ENCODE measurements around the gene GPRC5D. TPM values are rescaled to one million over a fixed set of nuclear protein-coding genes. Genes with fewer than 3 reads are reported as not detected.

GPRC5D gene
- polyA plus RNA-seq, 3 donors, result 0.49 TPM; not detected in 2

DNA sequence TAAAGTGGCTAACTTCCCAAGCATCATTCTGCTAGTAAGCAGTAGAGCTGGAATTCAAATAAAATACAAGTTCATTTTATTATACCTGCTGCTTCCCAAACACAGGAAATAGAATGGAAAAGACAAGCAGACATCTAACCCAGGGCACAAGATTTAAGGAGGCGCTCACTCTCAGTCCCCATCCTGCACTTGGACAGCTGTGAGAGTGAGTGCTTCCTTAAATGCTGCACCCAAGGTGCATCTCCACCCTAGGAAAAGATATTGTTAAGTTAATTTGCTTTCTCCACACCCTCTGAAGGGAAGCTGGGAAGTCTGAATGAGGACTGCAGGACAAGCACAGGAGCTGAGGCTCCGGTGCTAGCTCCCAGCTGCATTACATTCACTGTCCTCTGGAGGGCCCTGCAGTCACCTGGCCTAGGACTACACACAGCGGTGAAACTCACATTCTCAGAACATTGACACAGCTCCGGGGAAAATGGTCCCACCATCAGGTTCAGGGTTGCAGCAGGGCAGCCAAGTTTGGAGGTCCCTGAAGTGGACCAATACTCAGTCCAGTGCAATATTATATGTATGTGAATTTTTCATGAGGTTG lies 33.9 kb upstream of the GPRC5D start:
- Mint-ChIP-seq H3K36me3 (peaks cover 52 to 66% of the 10 kb centered on the region in 2 donors), H3K27ac (peak overlapping the region in 1 of 7 donors; percentile 10), H3K4me1 (peaks cover 4% of the 10 kb centered on the region), H3K4me3 (no peak overlapping the region), H3K27me3 (ENCODE audit: low read depth in 3 of 3) (peaks cover 0 to 1% (median 0%) of the 10 kb centered on the region in 3 donors), H3K9me3 (no peaks in the 10 kb centered on the region)
- peaks cover 56 to 80% of the 10 kb centered on the region in 2 donors for H3K36me3 ChIP-seq (replicated peaks in 1 of 2; ENCODE audit: control insufficient read depth in 1 of 2, insufficient read depth in 2 of 2, low read length in 2 of 2)
- H2AFZ ChIP-seq (ENCODE audit: insufficient read depth, low read depth, low read length, poor library complexity, severe bottlenecking), result no peak overlapping the region
- intact Hi-C loops (cut with micrococcal nuclease), result loop anchor here in 1 of 2 donors (5.0 to 10.0 kb wide), 2 partner anchors 71 to 226 kb away; no protein-coding TSS in a partner anchor
- H3K27ac ChIP-seq (ENCODE audit: low read depth in 1 of 2, low read length in 2 of 2), result no peak overlapping the region
- peak; percentile 21 to 36 (median 32) for DNase-seq
- H3K4me1 ChIP-seq (ENCODE audit: control insufficient read depth in 1 of 2, insufficient read depth in 2 of 2, low read length in 2 of 2), result peaks cover 0 to under 1% of the 10 kb centered on the region in 2 donors
- 76% methylated on average over 3 of the region's 4 CpGs for WGBS (ENCODE audit: insufficient coverage)
- TF ChIP-seq, protein P1, sequence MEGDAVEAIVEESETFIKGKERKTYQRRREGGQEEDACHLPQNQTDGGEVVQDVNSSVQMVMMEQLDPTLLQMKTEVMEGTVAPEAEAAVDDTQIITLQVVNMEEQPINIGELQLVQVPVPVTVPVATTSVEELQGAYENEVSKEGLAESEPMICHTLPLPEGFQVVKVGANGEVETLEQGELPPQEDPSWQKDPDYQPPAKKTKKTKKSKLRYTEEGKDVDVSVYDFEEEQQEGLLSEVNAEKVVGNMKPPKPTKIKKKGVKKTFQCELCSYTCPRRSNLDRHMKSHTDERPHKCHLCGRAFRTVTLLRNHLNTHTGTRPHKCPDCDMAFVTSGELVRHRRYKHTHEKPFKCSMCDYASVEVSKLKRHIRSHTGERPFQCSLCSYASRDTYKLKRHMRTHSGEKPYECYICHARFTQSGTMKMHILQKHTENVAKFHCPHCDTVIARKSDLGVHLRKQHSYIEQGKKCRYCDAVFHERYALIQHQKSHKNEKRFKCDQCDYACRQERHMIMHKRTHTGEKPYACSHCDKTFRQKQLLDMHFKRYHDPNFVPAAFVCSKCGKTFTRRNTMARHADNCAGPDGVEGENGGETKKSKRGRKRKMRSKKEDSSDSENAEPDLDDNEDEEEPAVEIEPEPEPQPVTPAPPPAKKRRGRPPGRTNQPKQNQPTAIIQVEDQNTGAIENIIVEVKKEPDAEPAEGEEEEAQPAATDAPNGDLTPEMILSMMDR (IDR thresholded peaks at IDR 0.05), result peak; percentile 83
- H3K79me2 ChIP-seq (ENCODE audit: insufficient read depth, low read length), result peaks cover 2% of the 10 kb centered on the region
- H3K9ac ChIP-seq (ENCODE audit: insufficient read depth, low read length, poor library complexity, severe bottlenecking), result no peak overlapping the region
- no peaks in the 10 kb centered on the region for H3K9me3 ChIP-seq (replicated peaks in 1 of 2; ENCODE audit: control insufficient read depth in 1 of 2, insufficient read depth in 1 of 2, low read length in 2 of 2)
- H4K20me1 ChIP-seq (ENCODE audit: insufficient read depth, low read length), result no peaks in the 10 kb centered on the region
- H3K4me3 ChIP-seq (replicated peaks in 1 of 3; ENCODE audit: low read depth in 2 of 3, low read length in 3 of 3), result no peak overlapping the region
- no peak overlapping the region for H3K4me2 ChIP-seq (replicated peaks; ENCODE audit: extremely low read depth, low read length, poor library complexity, severe bottlenecking)
- no peaks in the 10 kb centered on the region for H3K27me3 ChIP-seq (ENCODE audit: control insufficient read depth in 2 of 2, insufficient read depth in 2 of 2, low read length in 2 of 2)

DNA sequence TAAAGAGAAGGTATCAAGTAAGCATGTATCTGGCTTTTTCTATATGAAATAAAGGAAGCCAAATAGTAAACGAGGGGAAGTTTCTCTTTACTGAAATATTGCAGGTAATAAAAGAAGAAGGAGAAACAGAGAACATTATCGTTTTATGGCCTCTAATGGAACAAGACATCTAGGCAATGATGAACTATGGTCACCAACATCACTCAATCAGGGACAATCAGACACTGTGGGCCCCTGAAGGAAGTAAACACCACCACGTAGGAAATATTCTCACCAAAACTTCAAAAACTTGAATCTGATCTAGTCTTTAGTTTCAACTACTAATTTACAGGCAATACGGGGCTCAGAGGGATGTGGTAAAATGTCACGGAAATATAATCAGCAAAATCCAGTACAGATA lies 32.2 kb upstream of the GPRC5D start:
- Mint-ChIP-seq H3K4me3 (no peak overlapping the region), H3K9me3 (no peaks in the 10 kb centered on the region), H3K27ac (no peak overlapping the region), H3K36me3 (peaks cover 50 to 62% of the 10 kb centered on the region in 2 donors), H3K4me1 (no peaks in the 10 kb centered on the region), H3K27me3 (ENCODE audit: low read depth in 3 of 3) (peaks cover 0 to 1% (median 0%) of the 10 kb centered on the region in 3 donors)
- H3K79me2 ChIP-seq (ENCODE audit: insufficient read depth, low read length), result no peaks in the 10 kb centered on the region
- TF ChIP-seq, protein P1 (IDR thresholded peaks at IDR 0.05), result no peak
- no peak overlapping the region for H3K4me2 ChIP-seq (replicated peaks; ENCODE audit: extremely low read depth, low read length, poor library complexity, severe bottlenecking)
- no peak overlapping the region for H3K4me3 ChIP-seq (replicated peaks in 1 of 3; ENCODE audit: low read depth in 2 of 3, low read length in 3 of 3)
- no peak overlapping the region for H3K27ac ChIP-seq (ENCODE audit: low read depth in 1 of 2, low read length in 2 of 2)
- H2AFZ ChIP-seq (ENCODE audit: insufficient read depth, low read depth, low read length, poor library complexity, severe bottlenecking), result no peak overlapping the region
- intact Hi-C loops (cut with micrococcal nuclease), result loop anchor here (5.0 to 10.0 kb wide), 2 partner anchors 67 to 69 kb away; no protein-coding TSS in a partner anchor
- H3K9ac ChIP-seq (ENCODE audit: insufficient read depth, low read length, poor library complexity, severe bottlenecking), result no peak overlapping the region
- WGBS (ENCODE audit: insufficient coverage), result no CpG with 5 or more reads among the region's 5 CpGs
- no peaks in the 10 kb centered on the region for H4K20me1 ChIP-seq (ENCODE audit: insufficient read depth, low read length)
- no peak for DNase-seq
- no peaks in the 10 kb centered on the region for H3K4me1 ChIP-seq (ENCODE audit: control insufficient read depth in 1 of 2, insufficient read depth in 2 of 2, low read length in 2 of 2)
- H3K9me3 ChIP-seq (replicated peaks in 1 of 2; ENCODE audit: control insufficient read depth in 1 of 2, insufficient read depth in 1 of 2, low read length in 2 of 2), result no peaks in the 10 kb centered on the region
- no peaks in the 10 kb centered on the region for H3K27me3 ChIP-seq (ENCODE audit: control insufficient read depth in 2 of 2, insufficient read depth in 2 of 2, low read length in 2 of 2)
- peaks cover 65 to 95% of the 10 kb centered on the region in 2 donors for H3K36me3 ChIP-seq (replicated peaks in 1 of 2; ENCODE audit: control insufficient read depth in 1 of 2, insufficient read depth in 2 of 2, low read length in 2 of 2)
